NCI-H1436 (cell line): Measurements from ENCODE around the gene TRIM28.

Source experiments
- DNase-seq: peaks from one replicate; lab custom pipeline; 2025; lab: John Stamatoyannopoulos, UW

TRIM28 gene

DNA sequence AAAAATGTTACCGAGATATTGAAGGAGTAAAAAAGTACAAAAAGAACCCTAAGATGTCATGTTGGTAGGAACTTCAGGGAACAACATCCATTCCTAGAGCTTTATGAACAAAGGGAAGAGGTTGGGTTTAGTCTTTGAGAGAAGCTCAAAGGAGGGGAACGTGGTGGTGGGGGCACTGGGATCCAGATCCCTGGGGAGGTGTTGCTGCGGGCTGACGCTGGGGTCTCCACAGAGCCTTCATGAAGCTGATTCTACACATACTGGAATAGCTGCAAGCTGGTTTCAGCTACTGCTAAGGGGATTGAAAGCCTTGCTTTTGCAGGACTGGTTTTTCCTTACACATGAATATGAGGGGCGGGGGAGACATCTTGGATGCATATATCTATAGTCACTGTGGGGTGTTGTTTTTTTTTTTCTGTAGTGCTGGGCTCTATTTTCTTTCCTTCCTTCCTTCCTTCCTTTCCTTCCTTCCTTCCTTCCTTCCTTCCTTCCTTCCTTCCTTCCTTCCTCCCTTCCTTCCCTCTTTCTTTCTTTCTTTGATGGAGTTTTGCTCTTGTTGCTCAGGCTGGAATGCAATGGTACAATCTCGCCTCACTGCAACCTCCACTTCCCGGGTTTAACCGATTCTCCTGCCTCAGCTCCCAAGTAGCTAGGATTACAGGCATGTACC, 35.7 kb downstream of the TRIM28 start:
- no peak for DNase-seq

DNA sequence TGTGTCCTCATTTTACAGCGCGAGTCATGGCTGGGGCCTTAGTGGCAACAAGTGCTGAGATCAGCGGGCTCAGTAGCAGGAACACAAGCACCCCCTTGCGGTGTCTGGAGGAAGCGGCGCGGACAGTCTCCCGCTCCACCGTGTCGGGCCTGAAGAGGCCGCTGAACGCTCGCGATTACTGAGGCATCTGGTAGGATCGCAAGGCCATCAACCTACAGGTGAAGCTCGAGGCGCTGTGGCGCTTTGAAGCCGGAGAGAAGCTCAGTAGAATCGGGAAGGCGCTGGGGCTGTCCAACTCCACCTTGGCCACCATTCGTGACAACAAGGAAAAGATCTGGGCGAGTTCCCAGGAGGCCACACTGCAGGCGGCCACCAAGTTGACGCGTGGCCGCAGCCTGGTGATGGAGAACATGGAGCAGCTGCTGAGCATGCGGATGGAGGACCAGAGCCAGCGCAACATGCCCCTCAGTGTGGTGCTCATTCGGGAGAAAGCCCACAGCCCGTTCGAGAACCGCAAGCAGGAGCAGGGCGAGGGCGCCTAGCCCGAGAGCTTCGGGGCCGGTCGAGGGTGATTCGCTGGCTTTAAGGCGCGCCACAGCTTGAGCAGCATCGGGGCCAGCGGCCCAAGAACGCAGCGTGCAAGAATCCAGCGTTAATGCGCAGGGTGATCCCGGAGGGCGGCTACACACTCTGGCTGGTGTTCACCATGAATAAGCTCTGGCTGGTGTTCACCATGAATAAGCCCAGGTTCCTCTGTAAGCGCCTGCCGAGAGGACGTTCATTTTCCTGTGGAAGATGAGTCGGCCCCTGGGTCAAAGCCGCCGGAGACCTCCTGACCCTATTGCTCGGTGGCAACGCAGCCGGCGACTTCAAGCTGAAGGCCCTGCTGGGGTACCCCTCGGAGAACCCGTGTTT, 37.6 kb downstream of the TRIM28 start:
- DNase-seq, result no peak

DNA sequence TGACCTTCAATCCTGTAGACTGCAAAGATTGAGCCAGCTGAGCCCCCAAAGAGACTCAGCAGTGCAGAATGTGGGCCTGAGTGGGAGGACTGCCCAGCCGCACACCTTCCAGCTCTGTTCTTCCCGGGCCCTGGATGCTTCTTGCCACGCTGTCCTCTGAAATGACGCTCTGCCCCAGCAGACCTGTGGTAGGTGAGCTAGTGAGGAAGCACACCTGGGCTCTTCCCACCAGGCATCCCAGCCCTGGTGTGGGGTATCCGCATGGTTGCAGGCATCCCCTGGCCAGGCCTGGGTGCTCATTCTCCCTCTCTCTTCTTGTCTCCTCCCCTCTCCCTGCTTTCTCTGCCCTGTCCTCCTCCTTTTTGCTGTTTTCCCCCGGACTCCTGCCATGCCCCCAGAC, 39.1 kb downstream of the TRIM28 start:
- DNase-seq, result no peak

DNA sequence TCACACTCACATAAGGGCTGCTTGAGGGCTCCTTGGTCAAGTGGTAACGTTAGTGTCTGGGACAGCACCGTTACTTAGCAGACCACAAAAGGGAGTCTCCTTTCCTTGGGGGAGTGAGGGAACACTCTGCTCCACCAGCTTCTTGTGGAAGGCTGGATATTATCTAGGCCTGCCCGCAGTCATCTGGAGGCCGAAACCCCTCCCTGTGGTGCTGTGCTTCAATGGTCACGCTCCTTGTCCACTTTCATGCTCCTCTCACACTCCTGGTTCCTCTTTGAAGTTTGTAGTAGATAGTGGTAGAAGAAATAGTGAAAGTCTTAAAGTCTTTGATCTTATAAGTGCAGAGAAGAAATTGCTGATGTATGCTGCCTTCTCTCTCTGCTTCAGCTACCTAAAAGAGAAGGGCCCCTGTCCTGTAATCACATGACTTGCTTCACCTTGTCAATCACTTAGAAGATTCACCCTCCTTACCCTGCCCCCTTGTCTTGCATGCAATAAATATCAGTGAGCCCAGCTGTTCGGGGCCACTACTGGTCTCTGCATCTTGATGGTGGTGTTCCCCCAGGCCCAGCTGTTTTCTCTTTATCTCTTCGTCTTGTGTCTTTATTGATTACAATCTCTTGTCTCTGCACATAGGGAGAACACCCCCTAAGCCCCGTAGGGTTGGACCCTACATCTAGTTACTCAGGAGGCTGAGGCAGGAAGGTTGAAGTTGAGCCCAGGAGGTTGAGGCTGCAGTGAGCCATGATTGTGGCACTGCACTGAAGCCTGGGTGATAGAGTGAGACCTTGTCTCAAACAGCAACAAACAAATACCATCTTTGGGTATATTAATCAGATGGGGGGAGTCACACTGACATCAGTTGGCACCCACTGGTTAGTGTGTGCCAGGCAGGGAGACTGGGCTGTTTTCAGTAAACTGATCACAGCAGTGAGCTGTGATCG, 40.9 kb downstream of the TRIM28 start:
- no peak for DNase-seq

DNA sequence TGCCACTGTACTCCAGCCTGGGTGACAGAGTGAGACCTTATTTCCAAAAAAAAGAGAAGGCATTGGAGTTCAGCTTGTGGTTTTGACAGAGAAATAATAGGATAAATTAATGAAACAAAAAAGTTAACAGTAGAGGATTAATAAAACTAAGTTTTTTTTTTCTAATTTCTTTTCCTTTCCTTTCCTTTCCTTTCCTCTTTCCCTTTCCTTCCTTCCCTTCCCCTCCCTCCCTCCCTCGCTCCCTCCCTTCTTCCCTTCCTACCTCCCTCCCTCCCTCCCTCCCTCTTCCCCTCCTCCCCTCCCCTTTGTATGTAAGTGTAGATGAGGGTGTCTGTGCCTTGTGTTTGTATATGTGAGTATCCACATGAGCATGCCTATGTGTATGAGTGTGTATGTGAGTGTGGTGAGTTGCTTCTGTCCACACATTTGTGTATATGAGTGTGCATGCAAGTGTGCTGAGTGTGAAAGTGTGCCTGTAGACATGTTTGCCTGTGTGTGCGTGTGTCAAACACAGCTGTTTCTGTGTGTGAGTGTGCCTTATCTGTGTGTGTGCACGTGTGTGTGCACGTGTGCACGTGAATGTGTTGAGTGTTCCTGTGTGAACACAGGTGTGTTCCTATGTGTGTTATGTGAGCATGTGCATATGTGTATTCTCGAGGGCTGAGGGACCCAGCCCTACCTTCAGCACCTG, 41.7 kb downstream of the TRIM28 start:
- no peak for DNase-seq

DNA sequence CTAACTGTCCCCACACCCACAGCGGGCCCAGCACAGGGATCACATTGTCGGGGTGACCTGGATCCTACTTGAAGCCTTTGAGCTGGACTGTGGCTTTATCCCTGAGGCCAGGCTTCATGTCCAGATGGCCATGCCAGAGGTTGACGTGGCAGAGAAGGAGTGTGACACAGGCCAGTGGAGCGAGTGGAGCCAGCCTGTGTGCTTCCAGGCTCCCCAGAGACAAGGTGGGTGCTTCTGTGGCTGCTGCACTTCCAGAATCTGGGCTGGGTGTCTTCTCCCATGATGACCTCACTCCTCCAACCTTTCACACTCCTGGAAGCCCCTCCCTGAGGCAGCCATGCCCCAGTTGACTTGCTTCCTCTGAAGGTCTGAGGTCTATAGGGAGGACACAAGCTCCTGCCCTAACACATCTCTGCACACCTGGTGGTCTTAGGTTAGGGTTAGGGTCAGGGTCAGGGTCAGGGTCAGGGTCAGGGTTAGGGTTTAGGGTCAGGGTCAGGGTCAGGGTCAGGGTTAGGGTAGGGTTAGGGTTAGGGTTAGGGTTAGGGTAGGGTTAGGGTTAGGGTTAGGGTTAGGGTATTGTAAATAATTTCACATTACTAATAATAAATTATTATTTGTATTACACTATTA, 42.4 kb downstream of the TRIM28 start:
- no peak for DNase-seq
